ENCODE data around the gene MYO1A.

GRCh38 chr12:57055824-57056223, 5.9 kb upstream of the MYO1A start:
- TF ChIP-seq CTCF (conservative IDR thresholded peaks at IDR 0.05; ENCODE audit: low read length) (no peak), EZH2phosphoT487 (IDR thresholded peaks at IDR 0.05; ENCODE audit: borderline replicate concordance, low read depth, low read length) (no peak)

Data from OCI-LY7 (cell line).